GM21723 (cell line): Measurements from ENCODE around the gene IGF1R.
"Not testable (repeated sequence)": the region's sequence is repeated elsewhere in the genome, so short reads cannot be mapped to it uniquely, and the experiment has no call there.

Source experiments
- ATAC-seq: cut with Tn5 transposase; IDR thresholded peaks from one replicate; pipeline ENCODE4 v1.9.1; 2021; ENCODE audit warnings: mild to moderate bottlenecking, moderate library complexity; ENCODE audit not compliant: unreplicated experiment

IGF1R gene

GRCh38 chr15:98953000-98953787 lies 304.9 kb downstream of the IGF1R start:
- no peak for ATAC-seq

DNA sequence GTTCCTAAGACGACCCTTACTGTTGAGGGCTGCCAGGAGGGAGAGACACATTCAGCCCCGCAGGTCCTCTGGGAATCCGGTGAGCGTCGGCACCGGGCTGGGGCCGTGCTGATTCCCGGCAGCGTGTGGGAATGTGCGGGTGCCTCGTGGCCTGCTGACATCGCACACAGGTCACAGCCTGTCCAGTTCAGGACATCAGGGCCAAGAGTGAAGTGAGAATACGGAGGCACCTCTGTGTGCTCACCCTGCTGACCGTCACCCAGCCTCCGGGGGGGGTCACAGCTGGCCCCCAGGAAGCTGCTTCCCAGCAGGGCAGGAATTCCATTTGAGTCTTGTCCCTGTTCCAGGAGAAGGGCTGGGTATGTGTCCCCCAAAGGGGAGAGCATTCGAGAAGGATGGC lies 305.6 kb downstream of the IGF1R start:
- ATAC-seq, result no peak

GRCh38 chr15:98954411-98954810 lies 306.1 kb downstream of the IGF1R start:
- ATAC-seq, result no peak

GRCh38 chr15:98955331-98955730 lies 307.0 kb downstream of the IGF1R start:
- ATAC-seq, result no peak

DNA sequence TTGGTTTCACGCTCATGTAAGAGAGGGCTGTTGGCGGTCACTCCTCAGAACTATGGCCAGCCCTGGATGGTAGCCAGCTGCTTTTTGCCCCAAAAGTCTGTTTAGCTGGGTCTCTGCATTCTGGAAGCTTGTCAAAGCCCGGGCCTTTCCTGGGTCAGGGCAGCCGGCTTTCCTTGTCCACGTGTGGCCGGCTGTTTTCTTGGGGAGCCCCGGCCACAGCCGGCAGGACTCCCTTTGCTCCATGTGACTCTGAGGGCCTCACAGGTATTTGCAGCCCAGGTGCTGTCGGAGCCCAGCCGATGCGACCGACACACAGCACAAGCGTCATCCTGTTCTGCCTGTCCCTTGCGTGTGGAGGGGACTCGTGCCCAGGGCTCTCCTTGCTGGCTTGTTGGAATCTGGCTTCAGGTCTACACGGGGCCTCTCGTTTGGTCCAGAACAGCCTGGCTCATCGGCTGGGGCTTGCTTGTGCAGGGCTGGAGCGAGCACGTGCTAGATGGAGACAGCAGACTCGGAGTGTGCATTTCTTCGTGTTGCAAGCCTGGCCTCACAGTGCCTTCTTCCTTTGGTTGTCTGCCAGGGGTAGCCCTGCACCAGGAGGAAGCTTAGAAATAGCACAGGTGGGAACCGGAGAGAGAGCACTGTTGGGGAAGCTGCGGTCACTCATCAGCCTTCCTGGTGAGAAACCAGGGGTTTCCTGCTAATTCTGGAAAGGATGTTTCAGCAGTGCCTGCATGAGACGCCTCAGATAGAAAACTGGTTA lies 307.8 kb downstream of the IGF1R start:
- ATAC-seq, result no peak

DNA sequence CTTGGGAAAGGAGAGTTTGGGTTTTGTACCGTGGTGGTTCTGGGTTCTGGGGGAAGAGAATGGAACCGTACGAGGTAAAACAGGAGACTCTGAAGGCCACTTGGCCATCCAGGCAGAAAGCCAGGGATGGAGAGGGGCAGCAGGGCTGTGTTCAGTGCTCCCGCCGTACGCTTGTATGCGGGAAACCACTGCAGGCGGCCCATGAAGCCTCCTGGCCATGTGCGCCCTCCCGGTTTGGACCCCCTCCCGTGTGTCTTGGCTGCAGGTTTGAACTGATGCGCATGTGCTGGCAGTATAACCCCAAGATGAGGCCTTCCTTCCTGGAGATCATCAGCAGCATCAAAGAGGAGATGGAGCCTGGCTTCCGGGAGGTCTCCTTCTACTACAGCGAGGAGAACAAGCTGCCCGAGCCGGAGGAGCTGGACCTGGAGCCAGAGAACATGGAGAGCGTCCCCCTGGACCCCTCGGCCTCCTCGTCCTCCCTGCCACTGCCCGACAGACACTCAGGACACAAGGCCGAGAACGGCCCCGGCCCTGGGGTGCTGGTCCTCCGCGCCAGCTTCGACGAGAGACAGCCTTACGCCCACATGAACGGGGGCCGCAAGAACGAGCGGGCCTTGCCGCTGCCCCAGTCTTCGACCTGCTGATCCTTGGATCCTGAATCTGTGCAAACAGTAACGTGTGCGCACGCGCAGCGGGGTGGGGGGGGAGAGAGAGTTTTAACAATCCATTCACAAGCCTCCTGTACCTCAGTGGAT lies 308.6 kb downstream of the IGF1R start:
- no peak for ATAC-seq

DNA sequence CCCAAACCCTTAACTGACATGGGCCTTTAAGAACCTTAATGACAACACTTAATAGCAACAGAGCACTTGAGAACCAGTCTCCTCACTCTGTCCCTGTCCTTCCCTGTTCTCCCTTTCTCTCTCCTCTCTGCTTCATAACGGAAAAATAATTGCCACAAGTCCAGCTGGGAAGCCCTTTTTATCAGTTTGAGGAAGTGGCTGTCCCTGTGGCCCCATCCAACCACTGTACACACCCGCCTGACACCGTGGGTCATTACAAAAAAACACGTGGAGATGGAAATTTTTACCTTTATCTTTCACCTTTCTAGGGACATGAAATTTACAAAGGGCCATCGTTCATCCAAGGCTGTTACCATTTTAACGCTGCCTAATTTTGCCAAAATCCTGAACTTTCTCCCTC lies 309.3 kb downstream of the IGF1R start:
- no peak for ATAC-seq

- ATAC-seq, result no peak
These were observed 309.7 kb downstream of the IGF1R start for GRCh38 chr15:98958076-98958475.

DNA sequence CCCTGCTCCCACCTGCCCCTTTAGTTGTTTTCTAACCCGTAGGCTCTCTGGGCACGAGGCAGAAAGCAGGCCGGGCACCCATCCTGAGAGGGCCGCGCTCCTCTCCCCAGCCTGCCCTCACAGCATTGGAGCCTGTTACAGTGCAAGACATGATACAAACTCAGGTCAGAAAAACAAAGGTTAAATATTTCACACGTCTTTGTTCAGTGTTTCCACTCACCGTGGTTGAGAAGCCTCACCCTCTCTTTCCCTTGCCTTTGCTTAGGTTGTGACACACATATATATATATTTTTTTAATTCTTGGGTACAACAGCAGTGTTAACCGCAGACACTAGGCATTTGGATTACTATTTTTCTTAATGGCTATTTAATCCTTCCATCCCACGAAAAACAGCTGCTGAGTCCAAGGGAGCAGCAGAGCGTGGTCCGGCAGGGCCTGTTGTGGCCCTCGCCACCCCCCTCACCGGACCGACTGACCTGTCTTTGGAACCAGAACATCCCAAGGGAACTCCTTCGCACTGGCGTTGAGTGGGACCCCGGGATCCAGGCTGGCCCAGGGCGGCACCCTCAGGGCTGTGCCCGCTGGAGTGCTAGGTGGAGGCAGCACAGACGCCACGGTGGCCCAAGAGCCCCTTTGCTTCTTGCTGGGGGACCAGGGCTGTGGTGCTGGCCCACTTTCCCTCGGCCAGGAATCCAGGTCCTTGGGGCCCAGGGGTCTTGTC lies 310.7 kb downstream of the IGF1R start:
- no peak for ATAC-seq

DNA sequence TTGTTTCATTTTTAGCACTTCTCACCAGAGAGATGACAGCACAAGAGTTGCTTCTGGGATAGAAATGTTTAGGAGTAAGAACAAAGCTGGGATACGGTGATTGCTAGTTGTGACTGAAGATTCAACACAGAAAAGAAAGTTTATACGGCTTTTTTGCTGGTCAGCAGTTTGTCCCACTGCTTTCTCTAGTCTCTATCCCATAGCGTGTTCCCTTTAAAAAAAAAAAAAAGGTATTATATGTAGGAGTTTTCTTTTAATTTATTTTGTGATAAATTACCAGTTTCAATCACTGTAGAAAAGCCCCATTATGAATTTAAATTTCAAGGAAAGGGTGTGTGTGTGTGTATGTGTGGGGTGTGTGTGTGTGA lies 311.3 kb downstream of the IGF1R start:
- no peak for ATAC-seq

GRCh38 chr15:98960555-98961050 lies 312.3 kb downstream of the IGF1R start:
- ATAC-seq, result no peak

- no peak for ATAC-seq
These were observed 315.1 kb downstream of the IGF1R start for GRCh38 chr15:98963444-98963843.

GRCh38 chr15:98964466-98965133 lies 316.3 kb downstream of the IGF1R start:
- no peak for ATAC-seq

DNA sequence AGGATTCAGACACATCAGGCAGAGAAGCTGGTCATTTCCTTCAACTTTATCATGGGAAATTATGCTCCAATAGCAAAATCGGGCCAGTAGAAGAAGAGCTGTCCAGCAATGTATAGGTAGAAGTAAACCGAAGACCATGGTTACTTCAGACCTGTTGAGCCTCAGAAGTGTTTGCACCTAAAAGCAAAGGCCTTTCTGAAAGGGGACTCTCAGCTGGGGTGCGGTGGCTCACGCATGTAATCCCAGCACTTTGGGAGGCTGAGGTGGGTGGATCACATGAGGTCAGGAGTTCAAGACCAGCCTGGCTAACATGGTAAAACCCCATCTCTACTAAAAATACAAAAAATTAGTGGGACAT lies 316.8 kb downstream of the IGF1R start:
- not testable (repeated sequence) for ATAC-seq

GRCh38 chr15:98965597-98965996 lies 317.3 kb downstream of the IGF1R start:
- no peak for ATAC-seq

- ATAC-seq, result no peak
These were observed 317.9 kb downstream of the IGF1R start for GRCh38 chr15:98966091-98966787.

DNA sequence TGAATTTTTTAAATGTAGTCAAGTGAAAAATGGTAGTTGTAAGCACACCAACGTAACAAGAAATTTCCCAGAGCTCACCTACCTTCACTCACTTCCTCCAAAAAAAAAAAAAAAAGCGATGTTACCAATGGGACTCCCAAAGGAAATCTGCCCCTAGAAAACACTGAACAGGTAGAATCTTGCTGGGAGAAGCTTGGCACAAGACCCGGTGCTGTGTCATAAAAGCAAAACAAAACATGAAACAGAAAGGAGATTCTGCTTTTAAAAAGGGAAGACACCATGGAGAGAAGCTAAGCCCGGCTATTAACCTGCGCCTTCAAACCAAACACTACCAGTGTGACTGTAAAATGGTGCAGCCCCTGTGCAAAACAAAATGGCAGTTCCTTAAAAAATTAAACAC lies 318.8 kb downstream of the IGF1R start:
- no peak for ATAC-seq

GRCh38 chr15:98967916-98968315 lies 319.6 kb downstream of the IGF1R start:
- no peak for ATAC-seq

GRCh38 chr15:98968576-98968975 lies 320.2 kb downstream of the IGF1R start:
- no peak for ATAC-seq
